HG02938 (cell line): ENCODE results near the gene BCAP31.
"Not testable (repeated sequence)": the region's sequence is repeated elsewhere in the genome, so short reads cannot be mapped to it uniquely, and the experiment has no call there.

Source experiments
- ATAC-seq: cut with Tn5 transposase; IDR thresholded peaks from one replicate; pipeline ENCODE4 v1.9.1; 2021; ENCODE audit warnings: mild to moderate bottlenecking, moderate library complexity; ENCODE audit not compliant: unreplicated experiment

The BCAP31 gene

DNA sequence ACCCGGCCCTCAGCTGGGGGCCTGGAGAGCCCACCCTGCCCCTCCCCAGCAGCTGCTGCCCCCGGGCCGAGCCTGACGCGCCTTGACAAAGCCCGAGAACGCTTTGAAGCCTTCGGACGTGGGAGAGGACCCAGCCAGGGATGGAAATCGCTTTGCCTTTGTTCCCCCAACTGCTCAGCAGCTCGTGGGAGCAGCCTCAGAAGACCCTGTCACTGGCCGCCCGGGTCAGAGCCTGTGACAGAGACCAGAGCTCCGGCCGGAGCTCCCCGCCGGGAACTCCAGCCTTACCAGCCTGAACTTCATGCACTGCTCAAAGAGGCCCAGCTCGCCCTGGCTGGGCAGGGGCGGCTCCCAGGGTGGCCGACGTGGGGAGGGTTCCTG is 39.0 kb downstream of the BCAP31 start:
- no peak for ATAC-seq

DNA sequence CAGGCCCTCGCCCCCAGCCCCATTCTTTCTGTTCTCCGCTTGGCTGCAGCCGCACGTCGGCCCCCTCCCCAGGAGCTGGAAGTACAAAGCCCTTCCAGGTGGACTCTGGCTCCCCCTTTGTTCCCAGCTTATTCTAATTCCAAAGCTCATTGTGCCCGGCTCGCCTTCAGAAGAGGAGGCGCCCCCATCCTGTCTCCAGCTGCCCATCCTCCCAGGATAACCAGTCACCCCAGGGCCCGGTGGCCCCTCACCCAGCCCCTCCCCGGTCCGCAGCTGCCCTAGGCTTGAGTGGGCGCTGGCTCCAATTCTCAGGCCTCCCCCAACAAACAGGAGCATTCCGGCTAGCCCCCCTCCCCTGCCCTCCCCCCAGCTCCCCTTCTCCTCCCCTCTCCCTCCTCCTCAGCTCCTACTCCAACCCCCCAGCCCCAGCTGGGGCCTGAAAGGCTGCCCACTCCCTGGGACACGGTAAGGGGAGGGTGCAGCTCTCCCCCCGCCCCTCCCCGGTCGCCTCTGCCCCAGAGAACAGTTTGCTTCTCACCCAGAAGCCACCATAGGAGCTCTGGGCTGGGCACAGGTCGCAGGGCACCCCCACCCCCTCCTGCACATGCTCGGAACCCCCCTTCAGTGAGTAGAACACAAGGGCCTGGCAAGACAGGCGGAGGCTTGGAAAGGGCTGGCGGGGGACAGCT is 39.6 kb downstream of the BCAP31 start:
- no peak for ATAC-seq

DNA sequence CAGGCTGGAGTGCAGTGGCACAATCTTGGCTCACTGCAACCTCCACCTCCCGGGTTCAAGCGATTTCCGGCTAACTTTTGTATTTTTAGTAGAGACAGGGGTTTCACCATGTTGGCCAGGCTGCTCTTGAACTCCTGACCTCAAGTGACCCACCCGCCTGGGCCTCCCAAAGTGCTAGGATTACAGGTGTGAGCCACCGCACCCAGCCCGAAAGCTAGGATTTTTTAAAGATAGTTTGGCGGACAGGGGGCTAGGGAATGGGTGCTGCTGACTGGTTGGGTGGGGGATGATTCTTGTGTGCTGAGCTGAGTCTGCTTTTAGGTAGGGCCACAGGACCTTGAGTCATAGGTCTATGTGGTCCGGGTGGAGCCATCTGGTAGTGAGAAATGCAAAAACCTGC is 40.7 kb downstream of the BCAP31 start:
- not testable (repeated sequence) for ATAC-seq

DNA sequence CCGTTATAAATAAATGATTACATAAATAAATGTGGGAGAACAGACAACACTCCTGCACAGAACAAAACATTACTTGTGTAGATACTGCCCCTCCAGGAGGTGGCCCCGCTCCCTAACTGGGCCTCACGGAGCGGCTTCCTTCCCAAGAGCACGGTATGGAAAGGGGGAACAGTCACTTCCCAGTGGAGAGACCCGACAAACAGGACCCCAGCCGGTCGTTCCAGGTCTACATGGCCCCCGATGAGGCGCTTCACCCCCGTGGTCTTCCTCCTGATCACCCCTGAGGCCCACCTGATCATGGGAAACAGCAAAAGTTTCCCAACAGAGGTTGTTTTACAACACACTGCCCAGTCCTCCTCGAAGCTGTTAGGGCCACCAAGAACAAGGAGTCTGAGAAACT is 43.0 kb downstream of the BCAP31 start:
- no peak for ATAC-seq

DNA sequence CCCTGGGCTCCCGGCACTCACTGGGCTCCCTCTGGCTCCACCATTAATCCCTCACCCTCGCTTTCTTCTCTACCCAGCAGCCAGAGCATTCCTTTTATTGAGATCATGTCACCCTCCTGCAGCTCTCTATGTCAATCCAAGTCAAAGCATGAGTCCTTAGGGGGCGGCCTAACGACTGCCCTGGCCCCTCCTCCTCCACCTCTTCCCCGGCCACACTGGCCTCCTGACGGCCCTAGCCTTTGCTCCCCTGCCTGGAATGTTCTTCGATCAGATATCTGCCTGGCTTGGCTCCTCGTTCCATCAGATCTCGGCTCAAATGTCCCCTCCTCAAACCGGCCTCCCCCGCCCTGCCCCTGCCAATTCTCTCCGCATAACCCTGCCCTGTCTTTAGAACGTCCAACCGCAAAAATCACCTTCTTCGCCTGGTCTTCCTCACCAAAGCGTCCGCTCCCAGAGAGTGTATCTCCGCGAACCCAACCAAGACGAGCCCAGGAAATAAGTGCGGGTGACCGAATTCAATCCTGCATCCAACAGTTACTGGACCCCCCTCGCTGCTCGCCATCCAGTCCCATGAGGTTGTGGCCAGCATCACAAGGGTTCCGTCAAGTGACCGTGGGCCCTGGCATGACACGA is 49.9 kb downstream of the BCAP31 start:
- no peak for ATAC-seq

DNA sequence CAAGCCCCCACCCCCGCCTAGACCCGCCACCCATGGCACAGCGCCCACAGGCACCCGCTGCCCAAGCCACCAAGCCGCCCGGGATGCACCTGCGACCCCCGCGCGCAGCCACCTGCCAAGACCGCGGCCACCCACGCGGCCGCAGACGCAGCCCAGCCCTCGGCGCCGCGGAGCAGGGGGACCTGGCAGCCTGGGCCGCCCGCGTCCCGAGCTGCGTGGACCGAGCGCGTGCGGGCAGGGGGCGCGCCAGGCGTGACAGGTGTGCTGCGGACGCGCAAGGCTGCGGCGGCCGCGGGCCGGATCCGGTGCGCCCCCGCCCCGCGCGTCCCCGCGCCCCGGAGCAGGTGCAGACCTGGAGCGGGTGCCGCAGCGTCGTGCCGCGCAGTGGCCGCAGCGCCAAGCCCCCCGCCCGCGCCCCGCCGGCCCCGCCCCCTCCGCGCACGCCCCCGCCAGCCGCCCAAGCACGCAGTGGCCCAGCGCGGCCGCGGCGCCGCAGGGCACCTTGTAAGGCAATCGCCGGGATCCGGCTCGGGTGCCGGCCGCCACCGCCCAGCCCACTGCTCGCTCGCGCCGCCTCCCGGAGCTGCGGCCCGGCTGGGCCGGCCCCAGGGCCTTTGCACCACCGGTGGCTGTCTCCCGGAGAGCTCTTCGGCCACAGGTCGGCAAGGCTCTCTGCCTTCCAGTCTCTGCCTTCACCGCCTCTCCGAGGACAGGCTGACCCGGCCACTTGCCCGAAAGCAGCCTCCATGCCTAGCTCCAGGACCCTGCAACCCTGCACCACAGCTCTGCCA is 50.6 kb downstream of the BCAP31 start, which contains the start of gene PNCK:
PNCK (minus strand) TSS at position 386 of the 791 bp plus-strand sequence. CDS start 737 bp downstream, outside the sequence.
- ATAC-seq, result no peak

DNA sequence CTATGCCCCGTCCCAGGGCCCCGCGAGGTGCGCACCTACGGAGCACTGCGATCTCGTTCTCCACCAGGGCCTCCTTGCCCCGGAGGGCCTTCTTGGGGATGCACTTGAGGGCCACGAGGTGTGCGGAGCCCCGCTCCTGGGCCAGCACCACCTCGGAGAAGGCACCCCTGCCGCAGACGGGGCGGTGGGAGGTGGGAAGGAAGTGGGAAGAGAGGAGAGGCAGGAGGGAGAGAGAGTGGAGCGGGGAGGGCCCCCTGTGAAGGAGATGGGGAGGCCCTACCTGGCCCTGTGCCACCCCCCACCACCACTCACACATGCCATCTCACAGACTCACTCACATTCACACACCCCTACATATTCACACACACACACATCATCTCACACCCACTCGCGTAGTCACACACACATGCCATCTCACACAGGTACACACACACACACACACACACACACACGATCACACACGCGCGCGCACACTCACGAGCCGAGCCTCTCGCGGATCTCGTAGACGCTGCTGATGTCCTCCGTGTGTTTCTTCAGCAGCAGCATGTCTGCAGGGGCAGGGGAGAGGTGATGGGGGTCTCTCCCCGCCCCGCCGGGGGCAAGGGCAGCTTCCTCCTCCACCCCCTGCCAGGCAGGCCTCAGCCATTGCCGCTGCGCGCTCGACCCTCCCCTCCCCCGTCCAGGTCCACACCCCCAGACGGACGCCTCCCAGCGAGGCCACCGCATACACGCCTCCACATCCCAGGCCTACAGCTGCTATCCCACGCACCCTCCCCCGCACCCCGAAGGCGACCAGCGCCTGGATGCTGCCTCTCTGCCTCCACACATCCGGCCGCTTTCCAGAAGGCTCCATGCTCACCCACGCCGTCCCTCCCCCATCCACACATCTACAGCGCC is 51.4 kb downstream of the BCAP31 start:
- ATAC-seq, result no peak

DNA sequence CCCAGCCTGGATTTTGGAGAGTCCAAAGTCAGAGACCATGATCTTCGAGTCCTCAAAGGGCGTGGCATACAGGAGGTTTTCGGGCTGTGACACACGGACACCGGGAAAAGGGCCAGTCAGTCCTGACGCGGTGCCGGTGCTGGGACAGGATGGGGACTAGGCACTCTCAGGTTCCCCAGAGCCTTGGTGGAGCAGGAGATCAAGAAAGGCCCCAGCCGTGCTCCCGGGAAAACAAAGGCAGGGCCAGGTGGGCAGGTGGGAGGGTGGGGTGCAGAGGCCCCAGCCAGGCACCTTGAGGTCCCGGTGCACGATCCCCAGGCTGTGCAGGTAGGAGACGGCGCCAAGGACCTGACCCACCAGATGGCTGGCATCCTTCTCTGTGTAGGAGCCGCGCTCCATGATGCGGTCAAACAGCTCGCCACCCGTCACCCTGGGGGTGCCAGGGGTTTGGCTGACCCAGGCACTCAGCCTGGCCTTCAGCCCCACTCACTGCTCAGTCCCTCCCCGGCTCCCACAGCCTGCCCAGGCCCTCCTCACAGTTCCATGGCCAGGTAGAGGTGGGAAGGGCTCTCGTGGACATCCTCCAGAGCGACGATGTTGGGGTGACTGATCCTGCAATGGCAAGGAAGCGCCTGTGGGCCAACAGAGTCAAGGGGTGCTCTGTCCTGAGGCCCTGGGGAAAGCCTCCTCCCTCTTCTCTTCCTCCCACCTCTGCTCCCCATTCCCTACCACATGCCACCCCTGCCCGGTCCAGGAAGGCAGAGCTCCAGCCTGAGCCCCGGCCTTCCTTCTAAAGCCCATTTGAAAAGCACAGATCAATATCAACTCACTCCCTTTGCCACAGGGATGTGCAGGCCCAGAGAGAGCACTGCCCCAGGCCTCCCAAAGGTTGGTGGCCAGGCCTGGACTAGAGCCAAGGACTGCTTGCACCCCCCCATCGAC is 52.3 kb downstream of the BCAP31 start:
- no peak for ATAC-seq

DNA sequence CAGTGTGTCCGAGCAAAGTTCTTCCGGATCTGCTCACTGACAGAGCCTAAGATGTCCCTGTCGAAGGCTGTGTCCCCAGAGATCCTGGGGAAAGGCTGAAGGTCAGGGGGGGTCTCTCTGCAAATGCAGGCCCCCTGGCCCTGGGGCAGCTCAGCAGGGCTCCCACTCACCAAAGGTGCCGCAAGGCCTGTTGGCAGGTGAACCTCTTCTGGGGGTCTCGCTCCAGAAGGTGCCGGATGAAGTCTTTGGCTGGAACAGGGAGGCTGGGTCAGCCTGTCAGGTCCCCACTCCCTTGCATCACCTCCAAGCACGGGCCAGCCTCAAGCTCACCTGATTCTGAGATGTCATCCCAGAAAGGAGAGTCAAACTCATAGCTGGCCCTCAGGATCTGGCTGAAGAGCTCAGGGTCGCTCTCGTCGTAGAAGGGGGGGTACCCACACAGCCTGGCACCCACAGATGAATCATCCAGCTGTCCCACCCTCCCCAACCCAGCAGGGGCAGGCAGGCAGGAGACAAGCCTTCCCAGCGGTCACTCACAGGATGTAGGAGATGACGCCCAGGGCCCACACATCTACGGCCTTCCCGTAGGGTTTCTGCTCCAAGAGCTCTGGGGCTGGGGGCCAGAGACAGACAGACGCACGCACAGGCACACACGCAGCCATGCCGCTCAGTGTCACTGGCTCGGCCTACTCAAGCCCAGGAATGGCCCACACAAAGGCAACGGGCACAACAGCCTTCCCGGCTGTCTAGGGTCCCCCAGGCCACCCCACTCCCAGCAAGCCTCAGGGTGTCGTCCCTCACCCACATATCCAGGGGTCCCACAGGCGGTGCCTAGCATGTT is 53.2 kb downstream of the BCAP31 start:
- no peak for ATAC-seq

DNA sequence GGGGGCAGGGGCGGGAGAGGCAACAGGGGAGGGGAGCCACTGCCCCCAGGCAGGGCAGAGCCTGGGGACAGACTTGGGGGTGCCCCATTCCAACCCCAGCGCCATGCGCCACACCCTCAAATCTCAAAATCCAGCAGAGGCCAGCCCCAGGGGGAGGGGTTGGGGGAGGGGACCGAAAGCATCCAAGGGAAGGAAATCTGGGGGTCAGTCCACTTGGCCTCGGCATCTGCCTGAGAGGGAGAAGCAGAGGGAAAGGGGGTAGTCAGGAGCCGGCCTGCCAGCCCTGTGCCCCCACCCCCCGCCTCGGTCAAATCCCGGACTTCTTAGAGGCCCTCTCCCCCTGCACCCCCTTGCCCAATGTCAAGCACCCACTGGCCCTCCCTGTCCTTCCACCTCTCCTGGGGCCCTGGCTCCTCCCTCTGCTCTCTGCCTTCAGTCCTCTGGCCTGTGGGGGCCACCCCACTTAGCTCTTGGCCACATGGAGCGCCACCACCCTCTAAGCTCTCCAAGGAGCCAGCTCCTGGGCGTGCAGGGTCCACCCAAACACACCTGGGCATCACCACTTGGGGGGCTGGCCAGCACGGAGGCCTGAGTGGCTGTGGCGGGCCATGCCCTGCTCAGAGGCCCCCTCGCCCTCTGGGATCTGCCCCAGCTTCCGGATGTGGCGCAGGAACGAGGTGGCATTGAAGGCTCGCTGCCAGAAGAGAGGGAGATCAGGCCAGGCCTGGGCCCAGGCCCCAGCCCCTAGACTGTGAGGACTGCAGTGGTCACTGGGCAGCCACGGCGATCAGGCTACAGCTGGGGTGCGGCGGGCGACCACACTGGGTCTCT is 54.1 kb downstream of the BCAP31 start:
- ATAC-seq, result no peak

DNA sequence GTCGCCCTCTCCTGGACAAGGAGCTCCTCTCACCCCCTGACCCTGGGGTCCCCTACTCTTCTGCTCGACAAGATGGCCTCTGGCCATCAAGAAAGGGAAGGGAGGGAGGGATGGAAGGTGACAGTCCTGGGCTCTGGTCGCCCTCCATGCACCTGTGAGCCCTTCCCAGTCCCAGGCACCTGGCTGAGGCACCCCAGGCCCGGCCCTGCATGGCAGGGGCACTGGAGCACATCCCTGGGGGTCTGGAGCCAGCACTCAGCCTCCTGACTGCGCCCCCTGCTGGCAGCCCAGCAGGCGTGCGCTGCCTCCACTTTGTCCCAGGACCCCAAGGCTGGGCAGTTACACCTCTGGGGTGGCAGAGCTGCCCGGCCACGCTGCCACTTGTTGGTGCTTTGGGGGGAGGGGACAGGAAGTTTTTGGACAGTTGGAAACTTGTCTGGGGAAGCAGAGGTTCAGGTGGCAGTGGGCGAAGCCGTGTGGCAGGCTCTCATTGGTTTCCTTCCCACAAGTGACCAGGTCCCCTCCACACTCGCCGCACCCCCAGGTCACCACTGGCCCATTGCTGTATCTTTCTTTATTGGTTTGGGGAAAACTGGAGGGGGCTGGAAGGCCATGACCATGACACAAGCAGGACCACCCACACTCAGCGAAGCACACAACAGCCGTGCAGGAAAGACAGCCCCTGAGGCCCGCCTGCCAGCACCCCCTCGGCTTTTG is 54.9 kb downstream of the BCAP31 start:
- ATAC-seq, result no peak

DNA sequence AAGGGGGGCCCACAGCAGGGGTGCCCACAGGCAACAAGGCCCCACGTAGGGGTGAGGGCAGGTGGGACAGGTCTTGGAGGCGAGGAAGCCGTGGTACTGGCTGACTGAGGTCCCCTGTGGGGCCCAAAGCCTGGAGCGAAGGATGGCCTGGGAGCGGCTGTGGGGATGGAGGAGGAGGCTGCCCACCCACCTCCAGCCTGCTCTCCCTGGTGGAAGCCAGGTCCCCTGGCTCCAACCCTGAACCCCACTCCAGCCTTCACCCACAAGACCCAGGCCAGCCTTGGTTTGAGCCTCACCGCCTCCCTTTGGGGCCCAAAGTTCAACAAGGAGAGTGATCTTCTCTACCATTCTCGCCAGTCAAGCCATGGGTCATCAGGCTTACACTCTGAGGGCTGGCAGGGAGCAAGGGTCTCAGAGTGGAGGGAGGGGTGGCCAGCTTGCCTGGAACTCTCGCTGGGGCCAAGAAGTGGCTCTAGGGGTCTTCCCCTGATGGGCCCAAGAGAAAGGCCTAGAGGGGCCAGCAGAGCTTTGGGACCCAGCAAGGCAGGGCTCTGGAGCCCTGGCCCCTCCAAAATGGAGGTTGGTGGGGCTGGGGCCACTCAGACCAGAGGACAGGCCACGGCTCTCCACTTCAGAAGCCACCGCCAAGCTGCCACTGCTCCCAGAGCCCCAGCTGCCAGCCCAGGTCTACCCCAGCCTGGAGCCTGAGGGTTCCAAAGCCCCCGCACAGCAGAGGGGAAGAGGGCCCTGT is 55.6 kb downstream of the BCAP31 start:
- ATAC-seq, result no peak

DNA sequence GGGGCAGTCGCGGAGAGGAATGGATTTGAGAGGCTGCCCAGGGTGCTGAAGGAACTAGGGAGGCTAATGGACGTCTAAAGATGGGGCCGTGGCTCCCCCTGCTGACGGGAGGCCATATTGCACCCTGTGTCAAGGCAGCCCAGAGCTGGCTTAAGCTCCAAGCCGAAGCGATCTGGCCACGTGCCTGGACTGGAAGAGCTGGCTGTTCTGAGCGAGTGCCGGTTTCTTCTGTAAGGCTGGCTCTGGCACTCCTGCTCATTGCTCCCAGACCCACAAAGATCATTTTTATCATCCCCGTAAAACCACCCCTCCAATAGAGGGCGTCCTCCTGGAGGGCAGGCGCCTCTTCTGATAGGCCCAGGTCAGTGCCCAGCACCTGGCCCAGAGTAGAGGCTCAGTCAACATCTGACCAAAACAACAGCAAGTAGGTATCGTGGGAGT is 56.2 kb downstream of the BCAP31 start:
- no peak for ATAC-seq

DNA sequence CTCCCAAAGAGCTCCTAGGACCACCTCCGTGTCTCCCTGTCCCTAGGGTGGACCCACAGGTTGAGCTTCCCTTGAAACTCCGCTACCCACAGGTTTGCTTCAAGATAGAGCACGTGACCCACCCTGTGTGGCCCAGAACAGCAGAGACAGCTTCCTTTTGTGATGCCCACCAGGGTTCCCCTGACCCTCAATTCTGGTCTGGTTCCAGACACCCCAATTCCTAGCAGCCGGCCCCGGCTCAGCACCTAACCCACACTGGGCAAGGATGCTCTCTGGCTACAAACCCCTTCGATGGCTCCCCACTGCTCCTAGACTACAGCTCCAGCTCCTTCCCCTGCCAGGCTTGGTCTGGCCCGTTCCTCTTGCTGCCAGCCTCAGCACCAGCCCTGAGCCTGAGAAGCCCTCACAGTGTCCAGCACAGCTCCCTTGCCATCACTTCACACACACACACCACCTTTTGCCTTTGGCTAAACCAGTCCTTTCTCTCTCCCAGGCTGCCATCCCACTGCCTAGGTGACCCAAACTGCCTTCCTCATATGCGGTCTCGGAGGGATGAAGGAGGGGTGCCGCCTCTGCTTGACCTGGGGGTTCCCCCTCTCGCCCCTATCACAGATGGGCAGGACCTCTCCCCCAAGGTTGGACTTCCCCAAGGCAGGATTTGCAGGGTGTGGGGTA is 56.8 kb downstream of the BCAP31 start:
- ATAC-seq, result no peak

DNA sequence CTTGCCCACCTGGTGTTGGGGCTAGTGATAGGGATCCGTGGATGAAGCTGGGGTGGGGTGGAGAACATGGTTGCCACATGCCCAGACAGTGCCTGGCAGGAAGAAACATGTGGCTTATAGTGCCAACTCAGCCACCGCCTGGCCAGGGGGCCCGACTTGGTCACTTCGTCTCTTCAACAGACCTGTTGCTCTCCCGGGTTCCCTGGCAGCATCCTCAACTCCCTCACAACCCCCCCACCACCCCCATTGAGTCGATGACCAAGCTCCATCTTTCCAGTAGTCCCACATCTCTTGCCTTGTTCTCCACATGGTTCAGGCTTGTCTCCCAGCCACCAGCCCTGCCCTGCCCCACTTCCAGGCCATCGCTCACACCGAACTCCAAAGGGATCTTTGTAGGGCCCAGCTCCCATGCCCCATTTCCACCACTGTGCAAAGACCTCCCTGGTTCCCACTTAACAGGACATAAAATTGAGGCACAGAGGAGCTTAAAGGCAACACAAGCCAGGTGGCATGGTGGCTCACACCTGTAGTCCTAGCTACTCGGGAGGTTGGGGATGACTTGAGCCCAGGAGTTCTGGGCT is 58.4 kb downstream of the BCAP31 start:
- ATAC-seq, result no peak

DNA sequence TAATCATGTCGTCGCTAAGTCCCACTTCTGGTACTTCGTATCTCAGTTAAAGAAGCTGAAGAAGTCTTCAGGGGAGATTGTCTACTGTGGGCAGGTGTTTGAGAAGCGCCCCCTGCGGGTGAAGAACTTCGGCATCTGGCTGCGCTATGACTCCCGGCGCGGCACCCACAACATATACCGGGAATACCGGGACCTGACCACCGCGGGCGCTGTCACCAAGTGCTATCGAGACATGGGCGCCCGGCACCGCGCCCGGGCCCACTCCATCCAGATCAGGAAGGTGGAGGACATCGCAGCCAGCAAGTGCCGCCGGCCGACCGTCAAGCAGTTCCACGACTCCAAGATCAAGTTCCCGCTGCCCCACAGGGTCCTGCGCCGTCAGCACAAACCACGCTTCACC is 61.9 kb downstream of the BCAP31 start:
- no peak for ATAC-seq
